Cardiac fibroblast (primary cell): Measurements from ENCODE around the gene ARHGAP40.
A peak's percentile ranks its signal among the peaks of the same experiment; 100 is the strongest.

Experiments
- DNase-seq, 2 donors: peaks; one replicate each; pipeline versions ENCODE4 v3.0.0 to v3.0.0-alpha.2; 2010; ENCODE audit warnings: low read depth in 2 of 2
- H3K4me3 ChIP-seq, 2 donors: replicated peaks in 1 of 2; 1 replicate in 1 of 2; 2 replicates in 1 of 2; pipeline ENCODE4 v1.5.1; 2011; ENCODE audit warnings: low read depth in 2 of 2, low read length in 2 of 2, mild to moderate bottlenecking in 2 of 2, moderate library complexity in 1 of 2
- TF ChIP-seq, protein P1 (sequence below): IDR thresholded peaks from one replicate; pipeline ENCODE4 v1.5.1; 2011; ENCODE audit warnings: low read depth, mild to moderate bottlenecking, low read length, inconsistent platforms

ARHGAP40 gene

DNA sequence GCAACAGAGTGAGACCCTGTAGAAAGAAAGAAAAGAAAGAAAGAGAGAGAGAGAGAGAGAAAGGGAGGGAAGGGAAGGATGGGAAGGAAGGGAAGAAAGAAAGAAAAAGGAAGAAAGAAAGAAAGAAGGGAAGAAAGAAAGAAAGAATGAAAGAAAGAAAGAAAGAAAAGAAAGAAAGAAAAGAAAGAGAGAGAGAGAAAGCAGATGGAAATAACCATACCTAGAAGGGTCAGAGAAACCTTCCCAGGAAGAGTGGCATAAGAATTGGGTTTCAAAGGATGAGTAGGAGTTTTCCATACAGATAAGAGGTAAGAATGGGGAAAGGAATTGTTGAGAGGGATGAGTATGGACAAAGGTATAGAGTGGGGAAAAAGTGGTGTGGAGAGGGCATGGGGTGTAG lies 68.1 kb downstream of the ARHGAP40 start:
- no peak overlapping the region for H3K4me3 ChIP-seq
- DNase-seq = no peak
- TF ChIP-seq, protein P1, sequence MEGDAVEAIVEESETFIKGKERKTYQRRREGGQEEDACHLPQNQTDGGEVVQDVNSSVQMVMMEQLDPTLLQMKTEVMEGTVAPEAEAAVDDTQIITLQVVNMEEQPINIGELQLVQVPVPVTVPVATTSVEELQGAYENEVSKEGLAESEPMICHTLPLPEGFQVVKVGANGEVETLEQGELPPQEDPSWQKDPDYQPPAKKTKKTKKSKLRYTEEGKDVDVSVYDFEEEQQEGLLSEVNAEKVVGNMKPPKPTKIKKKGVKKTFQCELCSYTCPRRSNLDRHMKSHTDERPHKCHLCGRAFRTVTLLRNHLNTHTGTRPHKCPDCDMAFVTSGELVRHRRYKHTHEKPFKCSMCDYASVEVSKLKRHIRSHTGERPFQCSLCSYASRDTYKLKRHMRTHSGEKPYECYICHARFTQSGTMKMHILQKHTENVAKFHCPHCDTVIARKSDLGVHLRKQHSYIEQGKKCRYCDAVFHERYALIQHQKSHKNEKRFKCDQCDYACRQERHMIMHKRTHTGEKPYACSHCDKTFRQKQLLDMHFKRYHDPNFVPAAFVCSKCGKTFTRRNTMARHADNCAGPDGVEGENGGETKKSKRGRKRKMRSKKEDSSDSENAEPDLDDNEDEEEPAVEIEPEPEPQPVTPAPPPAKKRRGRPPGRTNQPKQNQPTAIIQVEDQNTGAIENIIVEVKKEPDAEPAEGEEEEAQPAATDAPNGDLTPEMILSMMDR = no peak

GRCh38 chr20:38670786-38671185 lies 69.2 kb downstream of the ARHGAP40 start:
- no peak for DNase-seq
- TF ChIP-seq, protein P1 = no peak
- no peak overlapping the region for H3K4me3 ChIP-seq

DNA sequence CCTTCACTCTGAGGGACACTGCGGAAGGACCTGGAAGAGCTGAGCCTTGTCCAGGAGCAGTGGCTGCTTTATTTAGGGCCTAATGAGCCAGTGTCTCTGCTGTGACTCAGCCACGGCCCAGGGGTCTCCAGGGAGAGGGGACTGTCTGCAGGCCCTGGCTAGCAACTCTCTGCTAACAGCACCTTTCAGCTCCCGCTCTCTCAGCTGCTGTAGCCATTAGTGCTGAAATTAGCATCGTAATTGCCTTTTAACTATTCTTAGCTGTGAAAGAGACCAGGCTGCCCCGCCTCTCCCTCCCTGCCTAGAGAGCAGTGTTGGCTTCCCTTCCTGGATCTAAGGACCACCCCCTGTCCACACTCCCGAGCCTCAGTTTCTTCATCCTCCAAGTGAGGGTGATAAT lies 69.6 kb downstream of the ARHGAP40 start:
- TF ChIP-seq, protein P1 = no peak
- H3K4me3 ChIP-seq = no peak overlapping the region
- DNase-seq = no peak

DNA sequence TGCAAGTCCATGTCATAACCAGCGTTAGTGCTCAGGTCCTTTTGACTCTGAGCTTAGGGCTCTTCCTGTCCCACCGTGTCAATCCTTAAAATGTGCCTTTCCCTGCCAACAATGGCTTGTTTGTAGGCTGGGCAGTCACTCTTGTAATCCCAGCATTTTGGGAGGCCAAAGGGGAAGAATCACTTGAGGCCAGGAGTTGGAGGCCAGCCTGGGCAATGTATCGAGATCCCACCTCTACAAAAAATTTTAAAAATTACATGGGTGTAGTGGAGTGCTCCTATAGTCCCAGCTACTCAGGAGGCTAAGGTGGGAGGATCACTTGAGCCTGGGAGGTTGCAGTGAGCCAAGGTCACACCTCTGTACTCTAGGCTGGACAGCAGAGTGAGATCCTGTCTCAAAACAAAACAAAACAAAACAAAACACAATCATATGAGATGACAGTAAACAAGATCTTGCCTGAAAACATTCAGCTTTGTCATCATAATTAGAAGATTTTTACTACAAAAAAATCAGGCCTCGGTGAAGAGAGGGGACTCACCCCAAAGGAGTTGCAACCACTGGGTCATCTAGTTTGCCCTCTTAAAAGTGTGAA lies 70.2 kb downstream of the ARHGAP40 start:
- TF ChIP-seq, protein P1 = no peak
- no peak overlapping the region for H3K4me3 ChIP-seq
- no peak for DNase-seq

GRCh38 chr20:38672504-38672903 lies 70.9 kb downstream of the ARHGAP40 start:
- H3K4me3 ChIP-seq = no peak overlapping the region
- no peak for DNase-seq
- TF ChIP-seq, protein P1 = no peak

GRCh38 chr20:38673261-38673660 lies 71.7 kb downstream of the ARHGAP40 start:
- TF ChIP-seq, protein P1 = no peak
- DNase-seq = no peak
- H3K4me3 ChIP-seq = no peak overlapping the region

DNA sequence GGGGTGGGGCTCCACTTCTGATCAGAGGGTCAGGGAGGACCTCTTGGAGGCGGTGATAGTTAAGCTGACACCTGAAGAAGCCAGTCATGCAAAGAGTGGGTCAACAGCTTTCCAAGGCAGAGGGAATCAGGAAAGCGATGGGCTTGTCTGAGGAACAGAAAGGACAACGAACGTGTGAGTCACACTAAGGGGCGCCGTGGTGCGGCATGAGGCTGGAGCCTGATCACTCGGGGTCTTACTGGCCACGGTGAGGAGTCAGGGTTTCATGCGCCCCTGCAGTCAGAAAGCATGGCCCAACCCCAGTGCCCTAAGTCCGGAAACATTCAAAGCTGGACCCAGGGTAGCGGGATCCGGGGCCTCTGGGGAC lies 72.1 kb downstream of the ARHGAP40 start:
- DNase-seq = peak in 1 of 2 donors; percentile 13
- peak overlapping the region; percentile 59 to 66 for H3K4me3 ChIP-seq
- TF ChIP-seq, protein P1 = no peak
